Fibroblast of peridontal ligament (primary cell): ENCODE measurements around the gene SLC7A14.
A peak's percentile ranks its signal among the peaks of the same experiment; 100 is the strongest.

Source experiments
- DNase-seq: peaks from one replicate; pipeline ENCODE4 v3.0.0-alpha.2; 2010; ENCODE audit errors: extremely low read depth

Gene SLC7A14

DNA sequence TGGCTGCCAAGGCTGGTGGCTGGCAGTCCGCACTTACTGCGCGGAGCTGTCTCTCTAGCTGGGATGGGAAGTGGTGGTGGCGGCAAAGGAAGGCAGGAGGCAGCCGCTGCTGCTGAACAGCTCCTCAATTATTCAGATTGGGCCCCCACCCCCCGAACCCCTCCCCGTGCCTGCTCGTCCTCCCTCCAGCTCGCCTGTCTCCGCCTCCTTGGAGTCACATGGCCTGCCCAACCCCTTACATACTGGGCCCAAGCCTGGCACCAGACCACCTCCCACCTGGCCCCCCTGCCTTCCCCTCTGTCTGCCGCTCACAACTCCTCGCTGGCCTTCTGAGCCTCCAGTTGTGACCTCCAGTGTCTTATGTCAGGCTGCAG lies at the start of gene SLC7A14:
Gene SLC7A14 (minus strand): TSS at position 139 of the 374 bp plus-strand sequence. CDS start 59,139 bp downstream, outside the sequence.
- peak; percentile 17 for DNase-seq

DNA sequence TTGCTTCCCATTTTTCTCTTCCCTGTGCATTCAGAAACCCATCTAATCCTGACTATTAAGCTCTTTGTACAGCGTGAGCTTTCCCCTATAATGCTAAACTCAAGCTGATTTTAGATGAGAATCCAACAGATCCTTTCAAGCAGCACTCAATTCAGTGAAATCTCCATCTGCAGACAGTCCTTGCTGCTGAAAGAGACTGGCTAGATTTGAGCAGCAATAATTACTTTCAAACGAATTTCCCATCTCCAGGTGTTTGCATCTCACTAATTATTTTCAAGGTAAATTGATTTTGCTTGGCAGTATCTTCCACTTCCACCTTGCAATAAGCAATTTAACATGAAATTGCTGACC lies 49.5 kb upstream of the SLC7A14 start:
- no peak for DNase-seq

DNA sequence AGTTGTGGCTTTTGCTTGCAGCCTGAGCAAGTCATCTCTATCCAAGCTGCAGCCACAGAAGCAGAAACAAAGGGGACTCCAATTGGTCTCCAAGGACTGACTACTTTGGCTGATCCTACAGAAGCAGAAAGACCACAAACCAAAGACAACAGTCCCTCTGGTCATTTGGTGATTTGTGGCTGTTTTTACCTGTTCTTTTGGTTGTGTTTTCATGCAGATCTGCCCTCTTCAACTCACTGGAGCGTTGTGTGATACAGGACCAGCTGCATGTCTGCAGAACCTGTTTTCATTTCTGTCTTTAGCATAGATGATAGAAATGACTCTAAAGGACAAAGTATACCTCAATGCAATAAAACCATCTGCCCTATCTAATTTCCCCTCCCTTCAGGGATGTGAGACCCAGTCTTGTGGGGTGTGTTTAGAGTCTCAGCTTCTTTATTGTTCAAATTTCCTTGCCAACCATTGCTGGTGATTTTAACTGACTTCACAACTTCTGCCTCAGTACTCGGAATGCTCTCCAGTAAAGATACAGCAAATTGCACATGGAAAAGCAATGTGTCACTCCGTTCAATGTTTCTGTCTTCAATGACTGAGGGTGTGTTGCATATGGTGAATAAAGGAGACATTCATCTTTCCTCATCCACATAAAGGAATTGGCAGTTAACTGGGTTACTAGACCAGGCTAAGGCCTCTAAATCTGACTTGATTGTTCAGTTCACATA lies 48.9 kb upstream of the SLC7A14 start:
- no peak for DNase-seq

GRCh38 chr3:170633573-170633972 lies 47.7 kb upstream of the SLC7A14 start:
- DNase-seq, result no peak

DNA sequence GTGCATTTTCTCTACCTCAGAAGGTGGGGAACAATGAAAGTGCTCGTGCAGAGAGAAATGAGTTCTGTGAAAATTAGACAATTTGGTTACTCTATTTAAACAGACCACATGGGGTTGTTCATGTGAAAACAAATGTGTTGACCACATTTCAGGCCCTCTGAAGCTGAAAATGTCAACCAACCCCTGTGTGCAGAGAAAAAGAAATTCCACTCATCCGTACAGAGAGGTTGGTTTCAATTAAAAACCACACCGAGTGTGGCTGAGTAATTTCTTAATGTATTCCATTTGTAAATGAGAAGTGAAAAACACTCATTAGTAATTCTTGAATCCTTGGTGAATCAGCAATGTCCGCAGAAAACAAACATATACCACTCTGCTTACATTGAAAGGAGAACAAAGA lies 46.9 kb upstream of the SLC7A14 start:
- DNase-seq, result peak; percentile 36

- no peak for DNase-seq
Observed at GRCh38 chr3:170631755-170632488, 46.0 kb upstream of the SLC7A14 start.

DNA sequence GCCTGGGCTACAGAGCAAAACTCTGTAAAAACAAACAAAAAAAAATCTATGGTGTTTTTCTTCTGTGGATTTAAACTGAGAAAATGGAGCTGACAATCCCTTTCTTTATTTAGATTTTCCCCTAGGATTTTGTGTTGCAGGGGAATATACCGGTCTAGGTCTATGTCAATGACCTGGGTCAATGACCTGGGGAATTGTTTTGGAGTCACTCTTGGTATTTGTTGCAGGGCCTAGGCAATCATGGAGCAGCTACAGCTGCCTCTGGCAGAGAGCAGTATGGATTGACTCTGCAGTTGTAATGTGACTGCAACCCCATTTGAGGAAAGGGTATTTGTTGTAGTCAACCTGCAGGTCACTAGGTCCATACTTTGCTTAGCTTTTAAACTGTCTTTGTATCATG lies 37.6 kb upstream of the SLC7A14 start:
- no peak for DNase-seq

DNA sequence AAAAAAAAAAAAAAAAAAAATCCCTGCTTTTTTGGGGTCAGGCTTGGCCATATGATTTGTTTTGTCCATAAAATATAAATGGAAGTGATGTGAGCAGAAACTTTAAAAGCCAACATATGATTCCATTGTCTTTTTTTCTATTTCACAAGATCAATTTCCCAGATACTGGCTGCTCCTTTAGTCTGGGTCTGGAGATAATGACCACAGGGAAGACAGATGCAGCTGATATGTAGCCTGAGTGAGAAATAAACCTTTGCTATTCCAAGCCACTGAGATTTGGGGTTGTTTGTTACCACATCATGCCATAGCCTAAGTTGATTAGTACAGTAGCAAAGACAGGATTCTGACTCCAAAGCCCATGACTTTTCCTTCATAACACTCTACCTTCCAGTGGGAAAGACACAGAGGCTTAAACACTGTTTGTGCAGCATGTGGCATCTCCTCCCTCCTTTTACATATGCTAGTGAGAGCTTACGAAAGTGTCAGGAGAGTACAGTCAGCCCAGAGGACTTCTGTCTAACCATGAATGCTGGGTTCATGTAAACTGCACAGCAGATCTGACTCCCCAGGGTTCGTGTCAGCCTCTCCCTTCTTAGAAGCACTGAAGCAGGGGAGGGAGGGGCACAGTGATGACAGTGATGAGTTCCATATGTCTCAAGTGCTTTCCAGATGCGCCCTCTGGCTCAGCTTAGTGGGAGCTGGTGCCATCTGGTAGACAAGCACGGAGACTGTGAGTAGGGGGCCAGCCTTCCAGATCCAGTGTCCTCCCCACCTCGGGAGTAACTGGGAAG lies 36.7 kb upstream of the SLC7A14 start:
- DNase-seq, result peak; percentile 99

- no peak for DNase-seq
Observed at GRCh38 chr3:170621256-170621655, 35.4 kb upstream of the SLC7A14 start.

GRCh38 chr3:170614214-170614966 lies 28.5 kb upstream of the SLC7A14 start:
- DNase-seq, result peak; percentile 88

- DNase-seq, result no peak
Observed at GRCh38 chr3:170611751-170612150, 25.9 kb upstream of the SLC7A14 start.

DNA sequence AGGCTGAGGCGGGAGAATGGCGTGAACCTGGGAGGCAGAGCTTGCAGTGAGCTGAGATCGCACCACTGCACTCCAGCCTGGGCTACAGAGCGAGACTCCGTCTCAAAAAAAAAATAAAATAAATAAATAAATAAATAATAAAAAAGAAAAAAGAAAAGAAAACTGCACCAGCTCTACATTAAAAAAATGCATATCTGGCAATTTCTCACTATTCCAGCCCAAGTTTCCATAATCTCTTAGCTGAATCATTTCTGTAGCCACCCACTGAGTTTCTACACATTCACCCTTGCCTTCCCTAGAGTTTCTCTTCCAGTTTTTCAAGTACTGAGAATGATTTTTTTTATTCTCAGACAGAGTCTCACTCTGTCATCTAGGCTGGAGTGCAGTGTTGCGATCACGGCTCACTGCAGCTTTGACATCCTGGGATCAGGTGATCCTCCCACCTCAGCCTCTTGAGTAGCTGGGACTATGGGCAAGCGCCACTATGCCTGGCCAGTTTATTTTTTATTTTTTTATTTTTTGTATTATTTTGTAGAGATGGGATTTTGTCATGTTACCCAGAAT lies 24.5 kb upstream of the SLC7A14 start:
- DNase-seq, result no peak

DNA sequence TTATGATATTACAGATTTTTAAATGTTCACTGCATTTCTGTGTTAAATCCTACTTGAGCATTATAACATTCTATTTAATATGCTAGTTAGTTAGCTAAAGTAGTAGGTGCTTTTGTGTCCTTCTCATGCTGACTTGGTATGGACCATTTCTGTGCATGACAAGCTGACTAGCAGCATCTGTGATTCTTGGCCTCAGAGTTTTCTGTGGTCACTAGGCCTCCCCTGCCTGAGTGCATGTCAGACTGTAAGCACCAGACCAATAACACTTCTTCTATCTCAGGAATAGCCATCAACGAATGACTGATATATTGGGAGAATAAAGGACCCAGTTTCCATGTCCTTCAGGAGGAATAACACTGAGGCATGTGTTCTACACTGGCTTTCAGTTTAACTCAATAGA lies 22.6 kb upstream of the SLC7A14 start:
- no peak for DNase-seq

GRCh38 chr3:170606675-170607074 lies 20.8 kb upstream of the SLC7A14 start:
- DNase-seq, result no peak

GRCh38 chr3:170605490-170605889 lies 19.6 kb upstream of the SLC7A14 start:
- DNase-seq, result no peak

GRCh38 chr3:170603770-170604510 lies 18.1 kb upstream of the SLC7A14 start:
- DNase-seq, result peak; percentile 42

DNA sequence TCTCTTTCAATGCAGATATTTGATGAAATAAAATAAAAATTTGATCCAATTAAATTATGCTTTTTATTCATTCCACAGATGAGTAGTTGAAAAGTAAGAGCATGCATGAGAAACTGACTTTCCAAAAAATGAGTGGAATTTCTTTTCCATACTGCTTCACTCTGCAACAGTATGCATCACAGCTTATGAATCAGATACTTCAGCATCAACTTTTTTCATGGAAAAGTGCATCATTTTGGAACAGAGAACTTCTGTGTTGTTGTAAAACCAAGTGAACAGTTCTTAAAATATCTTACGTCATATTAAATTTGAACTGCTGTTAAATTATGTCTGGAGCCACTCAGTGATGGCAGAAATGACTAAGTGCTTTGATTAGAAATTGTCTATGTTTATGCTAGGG lies 16.7 kb upstream of the SLC7A14 start:
- no peak for DNase-seq

DNA sequence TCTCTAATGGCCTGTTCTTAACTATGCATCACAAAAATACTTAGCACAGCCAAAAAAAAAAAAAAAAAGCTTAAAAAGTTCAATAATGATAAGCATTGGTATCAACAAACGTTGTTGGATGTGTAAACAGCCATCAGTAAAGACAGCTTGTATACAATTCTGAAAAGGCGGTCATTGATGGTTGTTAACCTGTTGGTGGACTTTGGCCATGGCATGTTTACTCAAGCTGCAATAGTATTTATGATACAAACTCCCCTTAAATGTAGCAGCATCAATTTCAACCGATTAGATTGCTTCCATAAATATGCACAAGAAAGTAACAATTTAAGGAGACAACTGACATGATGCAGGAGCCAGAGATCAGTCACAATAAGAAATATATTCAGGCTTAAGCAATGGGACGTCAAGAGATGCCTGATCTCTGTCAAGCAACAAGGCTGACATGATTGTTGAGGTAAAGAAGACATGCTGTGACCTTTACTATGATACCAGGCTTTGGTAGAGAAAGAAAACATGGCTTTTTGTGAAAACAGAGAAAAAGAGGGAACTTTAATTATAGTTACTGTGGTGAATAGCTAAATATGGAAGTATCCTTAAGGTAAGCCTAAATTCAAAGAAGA lies 14.2 kb upstream of the SLC7A14 start:
- no peak for DNase-seq

DNA sequence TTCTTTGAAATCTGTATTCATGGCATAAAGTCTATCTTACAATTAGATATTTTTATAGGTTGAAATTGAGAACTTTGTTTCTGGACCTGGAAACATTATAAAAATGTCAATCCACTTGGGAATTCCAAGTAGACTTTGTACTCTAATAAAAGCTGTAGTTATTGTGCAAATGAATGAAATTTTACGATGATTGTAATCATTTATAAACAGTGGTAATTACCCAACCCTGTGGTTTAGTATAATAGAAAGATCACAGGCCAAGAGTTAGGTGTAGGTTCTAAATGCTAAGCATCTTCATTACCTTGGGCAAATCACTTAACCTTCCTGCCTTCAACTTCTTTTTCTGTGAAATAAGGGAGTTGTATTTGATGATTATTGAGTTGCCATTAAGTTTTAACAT lies 13.2 kb upstream of the SLC7A14 start:
- no peak for DNase-seq

DNA sequence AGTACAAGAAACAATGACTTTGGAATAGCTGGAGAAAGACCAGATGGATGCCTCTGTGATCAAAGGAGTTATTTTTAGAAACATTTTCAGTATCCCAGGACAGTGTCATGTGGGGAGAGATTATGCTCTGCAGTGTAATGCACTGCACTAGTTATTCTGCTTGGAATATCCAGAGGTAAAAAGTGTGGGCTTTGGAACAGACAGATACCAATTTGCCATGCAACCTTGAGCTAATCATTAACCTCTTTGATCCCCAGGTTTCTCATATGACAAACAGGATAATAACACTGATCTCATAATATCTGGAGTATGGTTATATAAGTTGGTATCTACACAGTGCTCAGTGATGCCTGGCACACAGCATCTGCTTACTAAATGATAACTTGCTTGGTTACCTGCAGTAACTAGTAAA lies 12.2 kb upstream of the SLC7A14 start:
- DNase-seq, result no peak
